Activated T-helper 9 cell treated with anti-CD3 and anti-CD28 coated beads, Interleukin-2, amount 50 U/mL, for 16 hours (primary cell): ENCODE results near the gene CIAO3.
"Not testable (repeated sequence)": the region's sequence is repeated elsewhere in the genome, so short reads cannot be mapped to it uniquely, and the experiment has no call there.

ENCODE experiments used
- DNase-seq: peaks from one replicate; pipeline ENCODE4 v3.0.0-alpha.2; 2020; ENCODE audit warnings: low read depth

CIAO3 gene

DNA sequence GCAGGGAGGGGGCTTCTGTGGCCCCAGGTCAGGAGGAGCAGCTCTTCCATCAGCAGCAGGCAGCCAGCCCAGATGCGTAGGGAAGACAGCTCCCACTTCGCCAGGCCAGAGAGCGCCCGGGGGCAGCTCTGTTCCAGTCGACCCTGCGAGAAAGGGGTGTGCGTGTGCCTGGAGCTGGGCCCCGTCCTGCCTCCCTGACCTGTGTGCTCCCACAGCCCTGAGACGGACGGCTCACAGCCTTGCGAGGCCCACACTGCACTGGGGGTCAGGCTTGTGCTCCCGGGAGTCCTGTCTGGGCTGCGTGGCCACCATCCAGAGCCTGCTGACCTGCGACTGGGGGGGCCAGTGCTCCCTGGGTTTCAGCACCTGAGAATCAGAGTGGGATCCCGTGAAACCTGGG lies 19.3 kb upstream of the CIAO3 start:
- no peak for DNase-seq

GRCh38 chr16:759110-759910 lies 18.5 kb upstream of the CIAO3 start:
- DNase-seq = no peak

DNA sequence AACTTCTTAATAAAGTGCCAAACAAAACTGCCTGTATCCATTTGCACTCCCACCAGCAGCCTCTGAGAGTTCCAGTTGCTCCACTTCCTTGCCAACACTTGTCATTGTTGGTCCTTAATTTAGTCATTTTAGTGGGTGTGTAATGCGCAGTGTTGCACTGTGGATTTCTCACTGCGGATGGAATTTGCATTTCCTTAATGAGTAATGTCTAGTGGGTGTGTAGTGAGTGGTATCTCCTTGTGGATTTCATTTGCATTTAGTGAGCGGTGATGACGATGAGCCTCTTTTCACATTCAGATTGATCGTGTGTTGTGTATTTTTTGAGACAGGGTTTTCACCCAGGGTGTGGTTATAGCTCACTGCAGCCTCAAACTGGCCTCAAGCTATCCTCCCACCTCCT lies 15.6 kb upstream of the CIAO3 start:
- no peak for DNase-seq

DNA sequence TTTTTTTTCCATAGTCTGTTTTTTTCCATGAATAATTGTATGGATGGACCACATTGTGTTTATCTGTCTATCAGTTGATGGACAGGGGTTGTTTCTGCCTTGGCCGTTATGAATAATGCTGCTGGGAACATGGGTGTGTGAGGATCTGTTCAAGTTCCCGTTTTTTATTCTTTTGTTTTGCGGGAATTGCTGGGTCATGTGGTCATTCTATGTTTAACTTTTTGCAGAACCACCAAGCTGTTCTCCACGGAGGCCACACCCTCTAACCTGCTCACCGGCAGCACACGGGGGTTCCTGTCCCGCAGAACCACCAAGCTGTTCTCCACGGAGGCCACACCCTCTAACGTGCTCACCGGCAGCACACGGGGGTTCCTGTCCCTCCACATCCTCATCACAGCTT lies 13.9 kb upstream of the CIAO3 start:
- no peak for DNase-seq

DNA sequence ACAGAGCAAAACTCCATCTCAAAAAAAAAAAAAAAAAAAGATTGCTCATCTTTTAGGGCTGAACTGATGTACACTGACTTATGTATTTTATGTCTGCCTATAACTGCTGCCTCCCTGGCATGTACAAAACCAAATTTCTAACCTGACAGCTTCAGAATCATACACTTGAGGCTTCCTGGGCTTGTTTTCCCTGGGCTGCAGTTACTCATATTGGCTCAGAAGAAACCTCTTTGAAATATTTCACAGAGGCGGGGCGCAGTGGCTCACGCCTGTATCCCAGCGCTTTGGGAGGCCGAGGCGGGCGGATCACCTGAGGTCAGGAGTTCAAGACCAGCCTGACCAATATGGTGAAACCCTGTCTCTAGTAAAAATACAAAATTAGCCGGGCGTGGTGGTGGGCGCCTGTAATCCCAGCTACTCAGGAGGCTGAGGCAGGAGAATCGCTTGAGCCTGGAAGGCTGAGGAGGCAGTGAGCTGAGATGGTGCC lies 13.4 kb upstream of the CIAO3 start:
- not testable (repeated sequence) for DNase-seq

DNA sequence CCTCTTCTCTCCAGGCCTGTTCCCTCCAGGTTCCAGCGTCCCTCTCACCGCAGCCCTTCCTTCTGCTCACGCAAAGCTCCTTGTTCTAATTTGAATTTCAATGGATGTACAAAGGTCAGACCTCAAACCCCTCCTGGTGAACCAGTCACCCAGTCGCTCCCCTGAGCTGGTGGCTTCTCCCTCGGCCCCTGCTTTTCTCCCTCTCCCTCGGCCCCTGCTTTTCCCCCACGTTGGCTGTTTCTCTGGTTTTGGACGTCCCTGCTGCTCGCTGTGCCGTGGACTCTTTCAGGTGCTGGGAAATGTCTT lies 11.2 kb upstream of the CIAO3 start:
- no peak for DNase-seq

GRCh38 chr16:751152-752006 lies 10.6 kb upstream of the CIAO3 start:
- no peak for DNase-seq

DNA sequence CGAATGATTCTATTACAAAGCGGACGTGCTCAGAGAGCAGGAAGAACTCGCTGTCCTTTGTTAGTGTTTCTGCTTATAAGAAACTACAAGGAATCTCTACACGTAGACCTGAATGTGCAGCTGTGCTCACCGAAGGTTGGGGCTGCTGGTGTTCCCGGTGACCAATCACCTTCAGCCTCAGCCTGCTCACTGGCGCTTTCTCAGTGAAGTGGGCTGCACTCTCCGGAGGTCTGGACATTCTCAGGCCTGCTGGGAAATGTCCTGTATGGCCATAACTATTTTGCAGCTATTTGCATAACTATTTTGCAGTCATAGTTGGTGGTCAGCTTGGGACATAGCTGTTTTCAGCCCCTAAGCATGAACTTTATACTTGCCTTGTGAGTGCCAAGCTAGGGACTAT lies 9.7 kb upstream of the CIAO3 start:
- DNase-seq = no peak

- DNase-seq = no peak
Measured at GRCh38 chr16:749010-749409, 8.2 kb upstream of the CIAO3 start.

GRCh38 chr16:747978-748746 lies 7.4 kb upstream of the CIAO3 start:
- no peak for DNase-seq

GRCh38 chr16:746637-747036 lies 5.8 kb upstream of the CIAO3 start:
- DNase-seq = no peak

DNA sequence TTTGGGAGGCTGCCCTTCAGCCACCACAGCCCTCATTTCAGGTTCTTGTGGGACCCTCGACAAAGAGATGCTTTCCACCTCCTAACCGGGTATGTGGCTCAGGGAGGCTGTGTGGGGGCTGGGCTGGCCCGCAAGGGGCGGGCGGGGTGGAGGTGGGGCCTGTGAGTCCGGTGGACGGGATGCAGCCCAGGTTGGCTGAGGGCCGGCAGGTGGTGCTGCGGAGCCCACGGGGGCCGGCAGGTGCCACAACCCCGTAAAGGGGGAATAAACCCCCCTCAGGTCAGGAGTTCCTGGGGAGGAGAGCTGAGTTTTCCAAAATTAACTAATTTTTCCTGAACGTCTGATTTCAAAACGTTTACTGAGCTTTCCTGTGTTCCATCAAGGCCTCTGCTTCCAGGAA lies 4.9 kb upstream of the CIAO3 start:
- DNase-seq = no peak

GRCh38 chr16:743794-744500 lies 3.1 kb upstream of the CIAO3 start:
- DNase-seq = no peak

- DNase-seq = not testable (repeated sequence)
Measured at GRCh38 chr16:742894-743293, 2.1 kb upstream of the CIAO3 start.

- no peak for DNase-seq
Measured at GRCh38 chr16:741986-742629, 1.3 kb upstream of the CIAO3 start.

GRCh38 chr16:740459-740763 lies 386 bp downstream of the CIAO3 start:
- DNase-seq = no peak

DNA sequence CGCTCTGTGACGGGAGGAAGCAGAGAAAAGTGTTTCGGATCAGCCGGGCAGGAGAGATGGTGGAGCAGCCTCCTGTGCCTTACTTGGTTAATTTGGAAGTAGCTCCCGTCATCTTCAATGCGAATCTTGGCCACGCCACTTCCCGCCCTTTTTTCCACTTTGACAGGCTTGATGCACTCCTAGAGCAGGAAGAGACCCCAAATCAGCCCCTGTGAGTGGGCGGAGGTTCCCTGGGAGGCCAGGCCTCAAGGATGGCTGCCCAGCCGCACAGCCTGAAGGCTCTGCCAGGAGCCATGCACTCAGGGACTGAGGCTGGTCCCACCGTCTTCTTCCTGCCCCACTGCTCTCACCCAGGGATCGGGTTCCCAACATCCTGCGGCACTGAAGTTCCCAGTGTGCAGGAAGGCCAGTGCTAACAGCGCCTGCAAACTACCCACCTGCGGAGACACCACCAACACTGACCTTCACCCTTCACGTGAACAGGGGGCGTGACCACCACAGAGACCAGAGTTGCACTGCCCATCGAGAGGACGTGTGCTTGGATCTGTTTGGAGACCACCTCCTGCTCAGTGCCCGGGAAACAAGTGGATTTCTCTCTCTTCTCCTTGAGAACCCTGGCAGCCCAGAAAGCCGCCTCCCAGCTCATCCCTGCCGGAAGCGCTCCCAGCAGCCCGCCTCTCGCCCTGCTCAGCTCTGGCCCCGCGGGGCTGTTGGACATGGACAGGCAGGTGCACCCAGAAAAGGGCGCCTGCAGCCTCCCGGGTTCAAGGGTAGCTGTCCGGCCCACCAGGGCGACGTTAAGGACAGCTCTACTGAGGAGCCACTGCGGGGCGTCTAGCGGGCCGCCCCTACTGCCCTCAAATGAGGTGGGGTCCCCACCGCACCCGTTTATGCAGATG lies 988 bp downstream of the CIAO3 start:
- no peak for DNase-seq

GRCh38 chr16:736936-737481 lies 3.8 kb downstream of the CIAO3 start:
- DNase-seq = no peak

GRCh38 chr16:735982-736453 lies 4.8 kb downstream of the CIAO3 start:
- no peak for DNase-seq
